ENCODE results near the gene LRRC74B.
"Not testable (repeated sequence)": the region's sequence is repeated elsewhere in the genome, so short reads cannot be mapped to it uniquely, and the experiment has no call there.

Gene LRRC74B

GRCh38 chr22:21045585-21046294, at the start of gene LRRC74B:
TSS of gene LRRC74B (plus strand) at chr22:21045946. CDS start at chr22:21045987, 41 bp downstream.
- peak; percentile 51 for DNase-seq (ENCODE audit: low read depth)

DNA sequence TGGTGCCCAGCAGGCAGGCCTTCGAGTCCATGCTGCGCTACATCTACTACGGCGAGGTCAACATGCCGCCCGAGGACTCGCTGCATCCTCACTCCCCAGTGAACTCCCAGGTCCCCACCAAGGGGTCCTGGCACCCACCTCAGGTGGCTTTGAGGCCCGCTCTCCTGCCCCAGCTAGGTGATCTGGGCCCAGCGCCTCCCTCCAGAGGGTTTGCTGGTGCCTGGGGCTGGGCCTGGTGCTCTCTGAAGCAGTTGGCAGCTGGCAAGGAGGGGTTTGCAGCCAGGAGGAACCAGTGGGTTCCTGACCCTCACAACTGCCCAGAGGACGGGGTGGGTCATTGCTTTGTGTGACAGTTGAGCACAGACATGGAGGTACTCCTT, 49.7 kb upstream of the LRRC74B start:
- no peak for DNase-seq (ENCODE audit: low read depth)

DNA sequence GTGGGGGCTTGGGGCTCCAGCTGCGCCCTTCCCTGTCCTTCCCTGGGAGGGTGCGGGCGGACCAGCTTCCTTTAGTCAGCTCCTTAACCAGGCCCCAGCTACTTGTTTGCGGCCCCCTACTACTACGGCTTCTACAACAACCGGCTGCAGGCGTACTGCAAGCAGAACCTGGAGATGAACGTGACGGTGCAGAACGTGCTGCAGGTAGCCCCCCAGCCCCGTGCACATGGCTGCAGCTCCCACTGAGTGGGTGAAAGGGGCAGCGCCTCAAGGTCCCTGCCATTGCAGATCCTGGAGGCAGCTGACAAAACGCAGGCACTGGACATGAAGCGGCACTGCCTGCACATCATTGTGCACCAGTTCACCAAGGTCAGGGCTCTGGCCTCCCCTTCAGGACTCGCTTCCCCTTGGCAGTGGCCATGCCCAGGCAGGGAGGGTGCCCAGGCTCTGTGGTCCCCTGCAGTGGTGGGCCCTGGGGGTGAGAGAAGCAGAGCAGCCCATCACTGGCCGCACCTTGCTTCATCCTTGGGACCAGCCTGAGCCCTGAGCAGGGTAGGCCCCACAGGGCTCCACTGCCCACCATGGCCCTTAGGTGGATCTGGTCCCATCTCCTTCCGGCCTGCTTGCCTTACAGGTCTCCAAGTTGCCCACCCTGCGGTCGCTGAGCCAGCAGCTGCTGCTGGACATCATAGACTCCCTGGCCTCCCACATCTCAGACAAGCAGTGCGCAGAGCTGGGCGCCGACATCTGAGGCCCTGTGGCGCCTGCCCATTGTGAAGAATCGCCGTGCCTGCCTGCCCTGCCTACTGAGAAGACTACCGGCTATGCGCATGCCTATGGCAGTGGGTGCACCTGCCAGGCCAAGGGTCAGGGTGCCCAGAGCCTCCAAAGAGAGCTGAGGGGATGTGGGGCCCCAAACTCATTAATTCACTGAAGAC, 48.9 kb upstream of the LRRC74B start:
- DNase-seq (ENCODE audit: low read depth): no peak

DNA sequence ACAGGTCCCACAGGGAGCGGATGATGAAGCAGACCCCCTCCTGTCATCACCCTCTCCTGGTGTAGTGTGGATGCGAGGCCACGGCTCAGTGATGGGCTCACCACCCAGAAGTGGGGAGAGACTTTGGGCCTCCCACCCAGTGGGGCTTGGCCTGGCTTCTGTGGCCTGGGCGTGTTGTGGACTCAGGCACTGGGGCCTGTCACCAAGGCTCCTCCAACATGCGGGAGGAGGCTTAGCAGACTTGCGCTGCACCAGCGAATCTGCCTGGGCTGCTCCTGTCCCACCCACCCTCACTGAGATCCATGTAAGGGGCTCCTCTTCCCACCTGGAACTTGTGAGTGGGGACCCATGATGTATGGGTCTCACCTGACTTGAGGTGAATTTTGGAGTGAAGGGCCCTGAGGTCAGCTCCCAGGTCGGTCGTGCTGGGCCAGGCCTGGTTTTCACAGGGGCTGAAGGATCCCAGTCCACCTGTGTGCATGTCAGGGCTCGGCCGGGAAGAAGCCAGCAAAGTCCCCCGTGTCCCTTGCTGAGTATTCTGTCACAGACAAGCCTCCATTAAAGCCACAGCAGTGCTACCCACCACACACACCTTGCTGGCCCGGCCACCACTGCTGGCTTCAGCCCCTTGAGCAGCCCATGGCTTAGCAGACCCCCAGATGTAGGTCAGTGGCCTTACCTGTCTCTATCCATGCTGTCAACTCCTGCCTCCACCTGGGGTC, 48.0 kb upstream of the LRRC74B start:
- no peak for DNase-seq (ENCODE audit: low read depth)

DNA sequence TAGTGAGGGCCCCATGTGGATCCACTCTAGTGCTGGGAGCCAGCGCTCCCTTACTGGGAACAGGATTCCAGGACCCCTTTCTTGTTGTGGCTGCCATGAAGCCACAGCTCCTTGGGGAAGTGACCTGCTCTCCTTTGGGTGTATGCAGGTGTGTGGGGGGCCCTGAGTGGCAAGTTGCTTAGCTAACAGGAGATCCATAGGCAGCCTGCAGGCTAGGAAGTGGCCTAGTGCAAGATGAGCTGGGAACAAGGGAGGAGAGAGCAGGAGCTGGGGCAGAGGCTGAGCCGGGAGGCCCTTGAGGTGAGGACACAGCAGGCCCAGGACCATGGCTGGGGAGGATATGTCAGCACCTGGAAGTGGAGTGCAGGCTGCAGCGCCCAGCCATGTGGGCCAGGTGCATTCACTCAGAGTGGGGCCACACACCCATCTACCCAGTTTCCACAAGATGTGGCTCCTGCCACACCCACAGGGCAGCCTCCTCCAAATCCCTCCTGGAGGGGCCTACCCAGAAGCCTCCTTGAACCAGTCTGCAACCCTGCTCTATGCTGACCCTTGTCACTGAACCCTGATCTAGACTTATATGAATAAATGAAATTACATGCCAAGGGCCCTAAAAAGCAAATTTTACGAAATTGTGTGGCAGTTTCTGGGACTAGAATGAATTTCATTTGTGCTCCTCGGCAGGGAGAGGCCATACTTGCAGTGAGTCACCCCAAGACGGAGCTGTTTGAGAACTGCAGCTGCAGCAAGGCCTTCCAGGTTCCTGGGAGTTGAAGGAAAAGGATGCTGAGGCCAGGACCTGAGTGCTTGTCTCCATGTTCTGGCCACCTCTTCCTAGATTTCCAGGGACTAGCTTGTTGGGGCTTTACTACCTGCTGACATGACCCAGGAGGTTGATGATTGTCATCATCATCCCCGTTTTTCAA, 47.1 kb upstream of the LRRC74B start:
- no peak for DNase-seq (ENCODE audit: low read depth)

DNA sequence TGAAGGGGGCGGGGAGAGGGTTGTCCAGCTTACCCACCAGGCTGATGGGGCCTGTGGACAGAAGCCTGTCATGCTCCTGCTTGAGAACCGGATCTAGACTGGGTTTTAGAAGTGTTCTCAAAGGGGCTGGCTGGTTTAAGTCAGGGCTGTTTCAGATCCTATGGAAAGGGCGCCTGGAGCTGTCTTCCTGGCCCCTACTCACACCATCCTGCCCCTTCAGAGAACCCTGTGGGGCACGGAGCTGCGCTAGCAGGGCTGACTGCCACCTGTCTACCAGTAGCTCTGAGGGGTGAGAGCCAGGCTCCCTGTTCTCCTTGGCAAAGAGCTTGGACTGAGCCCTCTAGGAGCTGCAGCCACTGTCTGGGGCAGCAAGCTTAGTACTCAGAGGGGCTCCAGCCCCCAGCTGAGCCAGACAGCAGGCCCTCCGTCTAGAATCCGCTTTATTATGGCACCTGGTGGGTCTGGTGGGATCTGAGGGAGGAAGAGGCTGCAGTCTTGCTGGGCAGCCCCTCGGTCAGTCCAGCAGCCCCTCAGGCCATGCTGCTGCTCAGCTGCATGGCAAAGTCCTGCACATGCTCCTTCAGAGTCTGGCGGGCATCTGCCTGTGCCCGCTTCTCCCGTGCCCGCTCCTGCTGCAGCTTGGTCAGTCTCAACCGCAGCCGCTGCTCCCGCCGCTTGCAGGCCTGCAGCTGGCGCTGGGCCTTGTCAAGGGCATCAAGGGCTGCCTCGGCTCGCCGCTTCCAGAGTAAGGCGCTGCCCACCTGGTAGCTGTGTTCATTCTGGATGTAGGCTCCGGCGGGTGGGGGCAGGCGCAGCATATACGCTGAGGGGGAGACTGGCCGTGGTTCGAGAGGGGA, 46.2 kb upstream of the LRRC74B start:
- DNase-seq (ENCODE audit: low read depth): no peak

GRCh38 chr22:21000207-21000986, 45.3 kb upstream of the LRRC74B start:
- DNase-seq (ENCODE audit: low read depth): no peak

- no peak for DNase-seq (ENCODE audit: low read depth)
These were observed 44.7 kb upstream of the LRRC74B start for GRCh38 chr22:21000987-21001600.

- DNase-seq (ENCODE audit: low read depth): peak; percentile 84
These were observed 44.0 kb upstream of the LRRC74B start, which contains the start of gene THAP7 for GRCh38 chr22:21001601-21002325. TSS of gene THAP7 (minus strand) at chr22:21002118. CDS start at chr22:21001911, 207 bp downstream.

DNA sequence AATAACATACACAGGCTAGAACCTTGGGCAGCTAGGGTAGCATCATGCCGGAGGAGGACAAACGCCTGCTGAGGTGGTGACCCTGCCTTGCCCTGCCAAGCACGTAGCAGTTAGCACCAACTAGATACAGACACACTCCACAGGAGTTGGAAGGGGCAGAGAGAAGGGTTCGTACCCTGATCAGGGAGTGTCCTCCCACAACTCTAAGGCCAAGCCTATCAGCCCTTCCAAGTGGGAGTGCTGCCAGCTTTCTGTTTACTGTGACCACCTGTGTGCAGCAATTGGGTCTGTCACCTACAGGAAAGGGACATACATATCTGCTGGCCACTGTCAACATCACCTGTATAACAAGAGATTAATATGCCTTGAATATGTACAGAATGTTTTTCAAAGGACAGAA, 42.0 kb upstream of the LRRC74B start:
- no peak for DNase-seq (ENCODE audit: low read depth)

- DNase-seq (ENCODE audit: low read depth): not testable (repeated sequence)
These were observed 36.5 kb upstream of the LRRC74B start for GRCh38 chr22:21009208-21009607.

GRCh38 chr22:21009638-21010425, 35.9 kb upstream of the LRRC74B start:
- DNase-seq (ENCODE audit: low read depth): no peak

DNA sequence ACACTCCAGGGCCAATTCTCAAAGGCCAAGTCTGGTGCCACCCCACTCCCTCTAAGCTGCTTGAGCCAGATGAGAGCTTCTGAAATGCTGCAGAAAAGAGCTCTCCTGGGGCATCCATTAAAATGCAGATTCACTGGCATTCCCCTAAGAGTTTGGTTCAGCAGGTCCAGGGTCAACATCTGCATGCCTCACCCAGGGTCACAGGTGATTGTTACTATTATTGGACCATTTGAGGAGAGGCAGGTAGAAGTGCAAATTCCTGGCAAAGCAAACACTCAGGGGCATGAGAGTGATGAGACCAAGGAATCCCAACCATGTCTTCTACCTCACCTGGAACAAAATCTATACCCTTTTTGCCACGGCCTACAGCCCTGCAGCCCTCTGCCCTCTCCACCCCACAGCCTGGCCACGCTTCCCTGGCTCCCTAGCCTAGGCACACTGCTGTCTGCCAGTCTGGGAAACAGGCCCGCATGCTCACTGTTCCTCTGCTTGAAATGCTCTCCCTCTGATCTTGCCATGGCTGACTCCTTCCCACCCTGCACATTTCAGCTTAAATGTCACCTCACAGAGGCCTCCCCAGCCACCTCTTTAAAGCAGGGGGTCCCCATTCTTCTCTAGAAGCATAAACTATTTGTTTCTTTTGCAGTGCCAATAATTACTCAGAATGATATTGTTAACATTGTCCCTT, 35.2 kb upstream of the LRRC74B start:
- no peak for DNase-seq (ENCODE audit: low read depth)

GRCh38 chr22:21012446-21013407, 33.0 kb upstream of the LRRC74B start:
- no peak for DNase-seq (ENCODE audit: low read depth)

GRCh38 chr22:21013657-21014201, 32.0 kb upstream of the LRRC74B start:
- DNase-seq (ENCODE audit: low read depth): no peak

Measured in HS-27A (cell line).